ENCODE measurements around the gene GPD1L.

GPD1L gene

GRCh38 chr3:32198714-32199113 is 92.3 kb downstream of the GPD1L start:
- H3K9me3 ChIP-seq (ENCODE audit: insufficient read depth, low read length), result no peaks in the 10 kb centered on the region
- H3K79me2 ChIP-seq (ENCODE audit: insufficient read depth, low read length), result no peaks in the 10 kb centered on the region
- no peak overlapping the region for H3K4me2 ChIP-seq (ENCODE audit: low read depth, low read length, poor library complexity, severe bottlenecking)
- H3K27me3 ChIP-seq (ENCODE audit: low read length), result no peaks in the 10 kb centered on the region; the same call in 1 of the 2 replicates
- no peak overlapping the region for H3K4me3 ChIP-seq (ENCODE audit: insufficient read depth, low read length, poor library complexity, severe bottlenecking)
- TF ChIP-seq EZH2phosphoT487 (conservative IDR thresholded peaks at IDR 0.05; ENCODE audit: low read length), result no peak
- TF ChIP-seq CTCF (IDR thresholded peaks at IDR 0.05; ENCODE audit: insufficient read depth, low read length, poor library complexity, severe bottlenecking), result no peak
- H3F3A ChIP-seq (ENCODE audit: insufficient read depth), result no peaks in the 10 kb centered on the region
- no peak overlapping the region for H3K27ac ChIP-seq (ENCODE audit: low read depth, low read length)
- H2AFZ ChIP-seq (ENCODE audit: low read depth, low read length, severe bottlenecking), result no peak overlapping the region
- no peaks in the 10 kb centered on the region for H3K9me2 ChIP-seq (replicated peaks; ENCODE audit: insufficient read depth, low read length)
- no peak overlapping the region for H3K9ac ChIP-seq (ENCODE audit: low read length)
- H3K36me3 ChIP-seq (ENCODE audit: low read length), result no peaks in the 10 kb centered on the region
- H4K20me1 ChIP-seq (ENCODE audit: low read depth, low read length), result no peaks in the 10 kb centered on the region

GRCh38 chr3:32200490-32200889 is 94.1 kb downstream of the GPD1L start:
- Histone ChIP-seq H3K36me3 (ENCODE audit: low read length) (no peaks in the 10 kb centered on the region), H3K4me3 (ENCODE audit: insufficient read depth, low read length, poor library complexity, severe bottlenecking) (no peak overlapping the region), H3K9ac (ENCODE audit: low read length) (no peak overlapping the region), H2AFZ (ENCODE audit: low read depth, low read length, severe bottlenecking) (no peak overlapping the region), H3K27me3 (ENCODE audit: low read length) (no peaks in the 10 kb centered on the region), H3K9me3 (ENCODE audit: insufficient read depth, low read length) (no peaks in the 10 kb centered on the region), H3K9me2 (replicated peaks; ENCODE audit: insufficient read depth, low read length) (no peaks in the 10 kb centered on the region), H4K20me1 (ENCODE audit: low read depth, low read length) (no peaks in the 10 kb centered on the region), H3K79me2 (ENCODE audit: insufficient read depth, low read length) (no peaks in the 10 kb centered on the region), H3K4me2 (ENCODE audit: low read depth, low read length, poor library complexity, severe bottlenecking) (no peak overlapping the region), H3F3A (ENCODE audit: insufficient read depth) (no peaks in the 10 kb centered on the region), H3K27ac (ENCODE audit: low read depth, low read length) (no peak overlapping the region)
- TF ChIP-seq CTCF (IDR thresholded peaks at IDR 0.05; ENCODE audit: insufficient read depth, low read length, poor library complexity, severe bottlenecking), result no peak
- no peak for TF ChIP-seq EZH2phosphoT487 (conservative IDR thresholded peaks at IDR 0.05; ENCODE audit: low read length)

GRCh38 chr3:32200992-32201758 is 94.8 kb downstream of the GPD1L start:
- H4K20me1 ChIP-seq (ENCODE audit: low read depth, low read length), result no peaks in the 10 kb centered on the region
- H3K36me3 ChIP-seq (ENCODE audit: low read length), result no peaks in the 10 kb centered on the region
- H3K4me3 ChIP-seq (ENCODE audit: insufficient read depth, low read length, poor library complexity, severe bottlenecking), result no peak overlapping the region
- H3K9me3 ChIP-seq (ENCODE audit: insufficient read depth, low read length), result no peaks in the 10 kb centered on the region
- no peaks in the 10 kb centered on the region for H3F3A ChIP-seq (ENCODE audit: insufficient read depth)
- H2AFZ ChIP-seq (ENCODE audit: low read depth, low read length, severe bottlenecking), result no peak overlapping the region
- TF ChIP-seq EZH2phosphoT487 (conservative IDR thresholded peaks at IDR 0.05; ENCODE audit: low read length), result no peak
- TF ChIP-seq CTCF (IDR thresholded peaks at IDR 0.05; ENCODE audit: insufficient read depth, low read length, poor library complexity, severe bottlenecking), result no peak
- H3K9ac ChIP-seq (ENCODE audit: low read length), result no peak overlapping the region
- H3K27me3 ChIP-seq (ENCODE audit: low read length), result no peaks in the 10 kb centered on the region
- H3K9me2 ChIP-seq (replicated peaks; ENCODE audit: insufficient read depth, low read length), result no peaks in the 10 kb centered on the region
- H3K79me2 ChIP-seq (ENCODE audit: insufficient read depth, low read length), result no peaks in the 10 kb centered on the region
- no peak overlapping the region for H3K27ac ChIP-seq (ENCODE audit: low read depth, low read length)
- H3K4me2 ChIP-seq (ENCODE audit: low read depth, low read length, poor library complexity, severe bottlenecking), result no peak overlapping the region
